Trophoblast cell (in vitro differentiated cells and primary cell): Measurements from ENCODE around the gene HNF4A.
"Not testable (repeated sequence)": the region's sequence is repeated elsewhere in the genome, so short reads cannot be mapped to it uniquely, and the experiment has no call there.

ENCODE experiments used
- DNase-seq, 2 donors: peaks; one replicate each; pipeline ENCODE4 v3.0.0-alpha.2; 2016
- H2AFZ ChIP-seq: 2 replicates; pipeline ENCODE4 v1.6.1; 2013; ENCODE audit warnings: low read length, moderate library complexity, mild to moderate bottlenecking; ENCODE audit not compliant: insufficient read depth, poor library complexity
- H2AK5ac ChIP-seq: 2 replicates; pipeline ENCODE4 v1.6.1; 2013; ENCODE audit warnings: mild to moderate bottlenecking, low read length
- H2BK120ac ChIP-seq: 2 replicates; pipeline ENCODE4 v1.6.1; 2013; ENCODE audit warnings: low read length, mild to moderate bottlenecking, moderate library complexity; ENCODE audit not compliant: insufficient read depth, poor library complexity
- H2BK12ac ChIP-seq: 2 replicates; pipeline ENCODE4 v1.6.1; 2013; ENCODE audit warnings: mild to moderate bottlenecking, low read length, moderate library complexity
- H2BK5ac ChIP-seq: 2 replicates; pipeline ENCODE4 v1.6.1; 2013; ENCODE audit warnings: low read length, low read depth, moderate library complexity, mild to moderate bottlenecking; ENCODE audit not compliant: poor library complexity
- H3K14ac ChIP-seq: 2 replicates; pipeline ENCODE4 v1.6.1; 2013; ENCODE audit warnings: mild to moderate bottlenecking, low read length
- H3K18ac ChIP-seq: 2 replicates; pipeline ENCODE4 v1.6.1; 2013; ENCODE audit warnings: mild to moderate bottlenecking, low read length
- H3K23ac ChIP-seq: 2 replicates; pipeline ENCODE4 v1.6.1; 2013; ENCODE audit warnings: low read length
- H3K27ac ChIP-seq: 2 replicates; pipeline ENCODE4 v1.5.1; 2013; ENCODE audit warnings: low read depth, mild to moderate bottlenecking, inconsistent platforms, low read length, moderate library complexity
- H3K27me3 ChIP-seq: 2 replicates; pipeline ENCODE4 v1.6.1; 2013; ENCODE audit warnings: inconsistent platforms, mild to moderate bottlenecking, low read length, moderate library complexity; ENCODE audit not compliant: insufficient read depth
- H3K36me3 ChIP-seq, 2 experiments: 1 replicate in 1 of 2; 2 replicates in 1 of 2; pipeline ENCODE4 v1.6.1; 2013; ENCODE audit warnings: low read length in 2 of 2, mild to moderate bottlenecking in 2 of 2, moderate library complexity in 1 of 2; ENCODE audit not compliant: insufficient read depth in 2 of 2, control insufficient read depth in 1 of 2
- H3K4ac ChIP-seq: 2 replicates; pipeline ENCODE4 v1.6.1; 2013; ENCODE audit warnings: low read depth, mild to moderate bottlenecking, low read length, moderate library complexity
- H3K4me1 ChIP-seq, 2 experiments: 1 replicate in 1 of 2; 2 replicates in 1 of 2; pipeline ENCODE4 v1.6.1; 2013; ENCODE audit warnings: low read length in 2 of 2, mild to moderate bottlenecking in 2 of 2, moderate library complexity in 1 of 2; ENCODE audit not compliant: insufficient read depth in 2 of 2, control insufficient read depth in 1 of 2
- H3K4me2 ChIP-seq: 2 replicates; pipeline ENCODE4 v1.6.1; 2013; ENCODE audit warnings: inconsistent platforms, mild to moderate bottlenecking, low read length, moderate library complexity
- H3K4me3 ChIP-seq: 2 replicates; pipeline ENCODE4 v1.5.1; 2013; ENCODE audit warnings: mild to moderate bottlenecking, low read depth, low read length, inconsistent platforms
- H3K79me1 ChIP-seq: one replicate; pipeline ENCODE4 v1.6.1; 2013; ENCODE audit warnings: low read length
- H3K79me2 ChIP-seq: 2 replicates; pipeline ENCODE4 v1.6.1; 2013; ENCODE audit warnings: low read length, mild to moderate bottlenecking; ENCODE audit not compliant: control insufficient read depth, insufficient read depth, poor library complexity
- H3K9ac ChIP-seq: 2 replicates; pipeline ENCODE4 v1.6.1; 2013; ENCODE audit warnings: mild to moderate bottlenecking, low read length
- H3K9me3 ChIP-seq: 2 replicates; pipeline ENCODE4 v1.6.1; 2013; ENCODE audit warnings: low read depth, mild to moderate bottlenecking, control low read depth, inconsistent platforms, low read length; ENCODE audit not compliant: insufficient read depth
- H4K12ac ChIP-seq: 2 replicates; pipeline ENCODE4 v1.6.1; 2013; ENCODE audit warnings: low read depth, mild to moderate bottlenecking, low read length, moderate library complexity
- H4K8ac ChIP-seq: 2 replicates; pipeline ENCODE4 v1.6.1; 2013; ENCODE audit warnings: low read depth, mild to moderate bottlenecking, low read length, moderate library complexity
- H4K91ac ChIP-seq: one replicate; pipeline ENCODE4 v1.6.1; 2013; ENCODE audit warnings: low read depth, mild to moderate bottlenecking, low read length, moderate library complexity
- WGBS: extraction: QIAGEN DNeasy Blood & Tissue Kit; methylation state at CpG from one replicate; pipeline ENCODE4 v1.1.7; 2013; ENCODE audit warnings: missing lambda C conversion rate; ENCODE audit not compliant: insufficient read length, insufficient coverage; ENCODE audit errors: extremely low coverage; 5-methylcytosine and 5-hydroxymethylcytosine counted together

HNF4A gene

DNA sequence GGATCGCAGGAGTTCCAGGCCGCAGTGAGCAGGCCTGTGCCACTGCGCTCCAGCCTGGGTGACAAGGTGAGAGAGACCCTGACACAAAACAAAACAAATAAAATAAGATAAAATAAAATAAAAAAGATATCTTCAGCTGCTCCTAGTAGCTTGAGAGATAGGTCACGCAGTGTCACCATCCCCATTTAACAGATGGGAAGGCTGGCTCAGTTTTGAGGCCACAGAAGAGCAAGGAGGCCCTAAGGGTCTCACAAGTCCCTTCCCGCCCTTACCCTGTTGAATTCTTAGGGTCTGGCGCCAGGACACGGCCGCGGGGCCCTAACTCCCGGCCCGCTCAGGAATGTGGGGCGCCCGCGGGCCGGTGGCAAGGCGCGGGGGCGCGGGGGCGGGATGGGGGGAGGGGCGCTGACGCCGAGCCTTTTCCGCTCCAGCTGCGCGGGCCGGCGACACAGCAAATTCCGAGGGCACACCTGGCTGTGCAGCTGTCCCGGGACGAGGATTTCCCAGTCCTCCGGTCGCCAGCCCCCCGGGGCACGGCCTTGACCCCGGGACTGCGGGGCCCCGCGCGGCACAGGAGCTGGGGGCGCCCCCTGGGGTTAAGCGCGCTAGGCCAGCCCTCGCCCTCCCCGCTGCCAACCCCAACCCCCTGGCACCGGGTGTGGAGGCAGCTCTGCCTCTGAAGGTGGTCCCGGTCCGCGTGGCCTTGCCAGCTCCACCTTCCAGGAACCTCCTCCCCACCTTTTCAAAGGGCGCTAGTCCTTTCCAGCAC lies 28.9 kb upstream of the HNF4A start:
- WGBS, result no CpG with 5 or more reads among the region's 50 CpGs
- peak overlapping the region; percentile 14 for H2BK120ac ChIP-seq
- H2AK5ac ChIP-seq, result no peak overlapping the region
- no peaks in the 10 kb centered on the region for H3K79me2 ChIP-seq
- peak overlapping the region; percentile 39 for H3K4me3 ChIP-seq
- H4K91ac ChIP-seq, result no peak overlapping the region
- H2BK5ac ChIP-seq, result no peak overlapping the region
- peak overlapping the region; percentile 62 for H2AFZ ChIP-seq
- peaks cover 4% of the 10 kb centered on the region in 2 experiments for H3K4me1 ChIP-seq
- peaks cover 3% of the 10 kb centered on the region for H3K79me1 ChIP-seq
- no peak overlapping the region for H3K27ac ChIP-seq
- H3K14ac ChIP-seq, result no peak overlapping the region
- H3K4ac ChIP-seq, result no peak overlapping the region
- peak overlapping the region; percentile 71 for H4K12ac ChIP-seq
- no peak for DNase-seq
- H2BK12ac ChIP-seq, result no peak overlapping the region
- H3K36me3 ChIP-seq, result no peaks in the 10 kb centered on the region
- H3K23ac ChIP-seq, result no peak overlapping the region
- peak overlapping the region; percentile 70 for H3K4me2 ChIP-seq
- H3K9me3 ChIP-seq, result no peaks in the 10 kb centered on the region
- H4K8ac ChIP-seq, result peak overlapping the region; percentile 42
- H3K18ac ChIP-seq, result no peak overlapping the region
- H3K27me3 ChIP-seq, result no peaks in the 10 kb centered on the region
- H3K9ac ChIP-seq, result no peak overlapping the region

DNA sequence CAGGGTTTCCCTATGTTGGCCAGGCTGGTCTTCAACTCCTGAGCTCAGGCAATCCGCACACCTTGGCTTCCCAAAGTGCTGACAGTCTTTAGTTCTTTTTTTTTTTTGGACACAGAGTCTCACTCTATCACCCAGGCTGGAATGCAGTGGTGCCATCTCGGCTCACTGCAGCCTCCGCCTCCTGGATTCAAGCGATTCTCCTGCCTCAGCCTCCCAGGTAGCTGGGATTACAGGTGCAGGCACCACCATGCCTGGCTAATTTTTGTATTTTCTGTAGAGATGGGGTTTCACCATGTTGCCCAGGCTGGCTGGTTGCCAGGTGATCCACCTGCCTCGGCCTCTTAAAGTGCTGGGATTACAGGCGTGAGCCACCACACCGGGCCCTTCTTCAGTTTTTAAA lies 27.8 kb upstream of the HNF4A start:
- no CpG with 5 or more reads among the region's 7 CpGs for WGBS
- H3K4me1 ChIP-seq, H3K79me1 ChIP-seq, H3K36me3 ChIP-seq, H3K4me2 ChIP-seq, H4K12ac ChIP-seq, H2AK5ac ChIP-seq, H3K4me3 ChIP-seq, H4K8ac ChIP-seq, H3K27me3 ChIP-seq, H3K79me2 ChIP-seq, H4K91ac ChIP-seq, H3K18ac ChIP-seq, H2BK120ac ChIP-seq, H3K27ac ChIP-seq, H3K4ac ChIP-seq, H3K9ac ChIP-seq, H3K9me3 ChIP-seq, H3K23ac ChIP-seq, DNase-seq, H2BK5ac ChIP-seq, H2BK12ac ChIP-seq, H2AFZ ChIP-seq, H3K14ac ChIP-seq: not testable (repeated sequence)

DNA sequence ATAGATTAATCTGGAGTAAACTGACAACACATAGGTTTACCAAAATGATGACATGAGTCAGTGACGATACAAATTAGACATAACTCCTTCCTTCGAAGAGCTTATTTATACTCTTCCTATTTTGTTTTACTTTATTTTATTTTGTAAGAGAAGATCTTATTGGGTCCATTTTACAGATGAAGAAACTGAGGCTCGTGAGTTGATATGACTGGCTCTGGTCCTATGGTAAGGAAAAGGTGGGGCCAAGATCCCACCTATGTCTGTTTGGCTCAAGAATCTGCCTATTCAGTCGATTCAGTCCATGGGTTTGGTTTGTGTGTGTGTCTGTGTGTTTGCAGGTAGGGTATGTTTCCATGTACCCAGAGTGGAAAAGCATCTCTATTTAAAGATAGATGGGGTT lies 27.1 kb upstream of the HNF4A start:
- no peaks in the 10 kb centered on the region for H3K27me3 ChIP-seq
- H2AK5ac ChIP-seq, result no peak overlapping the region
- no peak overlapping the region for H2BK120ac ChIP-seq
- H2BK12ac ChIP-seq, result no peak overlapping the region
- no peak overlapping the region for H3K4me3 ChIP-seq
- H3K4me2 ChIP-seq, result no peak overlapping the region
- peaks cover 4% of the 10 kb centered on the region in 2 experiments for H3K4me1 ChIP-seq
- no peak overlapping the region for H3K27ac ChIP-seq
- no peak for DNase-seq
- no peaks in the 10 kb centered on the region for H3K9me3 ChIP-seq
- no peak overlapping the region for H4K8ac ChIP-seq
- H3K14ac ChIP-seq, result no peak overlapping the region
- H2AFZ ChIP-seq, result no peak overlapping the region
- WGBS, result no CpG with 5 or more reads among the region's 4 CpGs
- no peak overlapping the region for H3K23ac ChIP-seq
- H3K18ac ChIP-seq, result no peak overlapping the region
- no peak overlapping the region for H2BK5ac ChIP-seq
- H3K79me1 ChIP-seq, result peaks cover 3% of the 10 kb centered on the region
- H4K12ac ChIP-seq, result no peak overlapping the region
- H3K79me2 ChIP-seq, result no peaks in the 10 kb centered on the region
- no peak overlapping the region for H3K4ac ChIP-seq
- no peak overlapping the region for H3K9ac ChIP-seq
- no peaks in the 10 kb centered on the region for H3K36me3 ChIP-seq
- no peak overlapping the region for H4K91ac ChIP-seq

DNA sequence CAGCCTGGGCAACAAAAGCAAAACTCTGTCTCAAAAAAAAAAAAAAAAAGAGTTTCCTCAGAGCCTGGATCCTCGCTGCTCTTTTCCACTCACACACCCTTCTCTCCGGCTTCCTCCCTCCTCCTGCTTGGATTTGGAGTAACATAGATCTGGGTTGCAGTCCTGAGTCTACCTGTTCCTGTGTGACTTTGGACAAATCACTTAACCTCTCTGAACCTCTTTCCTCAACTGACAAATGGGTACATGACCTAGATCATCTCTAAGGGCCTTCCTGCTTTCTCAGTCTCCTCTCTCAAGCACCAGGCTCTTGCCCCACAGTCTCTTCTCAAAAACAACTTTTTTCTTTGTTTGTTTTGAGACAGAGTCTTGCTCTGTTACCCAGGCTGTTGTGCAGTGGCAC lies 24.3 kb upstream of the HNF4A start:
- no CpG with 5 or more reads among the region's 2 CpGs for WGBS
- no peak overlapping the region for H3K14ac ChIP-seq
- DNase-seq, result no peak

More for the DNA sequence above, 24.3 kb upstream of the HNF4A start:
- Histone ChIP-seq H3K23ac (no peak overlapping the region), H4K12ac (no peak overlapping the region), H3K18ac (no peak overlapping the region), H3K27ac (no peak overlapping the region), H4K8ac (no peak overlapping the region), H3K4me1 (peaks cover 6 to 21% of the 10 kb centered on the region in 2 experiments), H3K79me2 (no peaks in the 10 kb centered on the region), H3K36me3 (no peaks in the 10 kb centered on the region), H2AFZ (no peak overlapping the region), H2BK12ac (no peak overlapping the region), H4K91ac (no peak overlapping the region), H3K4me3 (no peak overlapping the region), H2BK120ac (no peak overlapping the region), H3K79me1 (peaks cover 5% of the 10 kb centered on the region), H3K9me3 (no peaks in the 10 kb centered on the region), H3K4me2 (no peak overlapping the region), H2AK5ac (no peak overlapping the region), H2BK5ac (no peak overlapping the region), H3K9ac (no peak overlapping the region), H3K27me3 (no peaks in the 10 kb centered on the region), H3K4ac (no peak overlapping the region)
